ENCODE data around the gene CACFD1.

GRCh38 chr9:133437753-133438531 is 21.8 kb upstream of the CACFD1 start:
- no peak for TF ChIP-seq CTCF (IDR thresholded peaks at IDR 0.05)
- no peak for TF ChIP-seq POLR2A (IDR thresholded peaks at IDR 0.05)

All from body of pancreas (tissue), 4 donors.